GM12801 (cell line): ENCODE data around the gene STK10.

Experiments used
- CTCF ChIP-seq: IDR thresholded peaks from one replicate; pipeline ENCODE4 v1.5.1; 2011; ENCODE audit warnings: control low read depth; ENCODE audit not compliant: insufficient read length; ENCODE audit errors: extremely low read depth

STK10 gene

DNA sequence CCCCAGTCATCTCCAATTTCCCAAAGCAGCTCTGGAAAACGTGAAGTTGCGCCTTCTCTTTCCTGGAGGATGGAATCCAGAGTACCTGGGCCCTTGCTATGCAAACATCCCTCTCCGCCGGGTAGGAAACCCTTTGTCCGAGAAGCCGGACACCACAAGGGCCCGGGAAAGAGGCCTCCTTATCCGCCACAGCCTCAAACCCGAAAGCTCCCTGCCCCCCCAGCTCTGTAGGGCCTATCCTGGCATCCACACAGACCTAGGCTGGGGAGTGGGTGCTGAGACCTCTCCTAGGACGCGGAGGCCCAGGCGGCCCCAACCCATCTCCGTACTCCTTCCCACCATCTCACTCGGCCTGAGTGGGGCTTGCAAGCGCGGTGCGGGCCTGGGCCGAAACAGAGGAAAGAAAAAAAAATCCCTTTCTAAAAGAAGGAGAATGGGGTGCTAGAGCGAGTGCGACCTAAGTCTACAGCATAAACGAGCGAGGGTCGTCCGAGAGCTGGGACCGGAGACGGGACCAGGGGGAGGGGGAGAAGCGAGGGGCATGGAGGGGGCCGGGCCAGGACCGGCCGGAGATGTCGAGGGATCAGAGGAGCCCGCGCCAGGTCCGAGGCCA is 182.2 kb downstream of the STK10 start:
- TF ChIP-seq CTCF = no peak

DNA sequence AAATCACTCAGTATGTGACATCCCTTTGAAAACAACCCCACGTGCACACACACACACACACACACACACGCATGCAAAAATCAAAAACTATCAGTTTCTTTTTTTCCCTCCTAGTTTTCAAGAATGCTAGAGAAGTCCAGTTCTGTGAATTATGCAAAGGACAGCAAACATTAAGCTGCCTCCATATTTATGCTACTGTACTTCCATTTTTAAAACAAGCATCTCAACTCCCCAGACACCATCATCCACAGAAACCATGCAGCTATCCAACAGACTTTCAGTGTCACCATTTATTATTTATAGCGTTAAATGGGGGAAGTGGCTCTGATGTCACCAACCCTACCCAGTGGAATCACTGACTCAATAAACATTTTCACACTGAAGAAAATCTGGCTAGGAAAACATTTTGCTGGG is 183.2 kb downstream of the STK10 start:
- TF ChIP-seq CTCF = no peak

- no peak for TF ChIP-seq CTCF
Measured at GRCh38 chr5:172003746-172004145, 184.3 kb downstream of the STK10 start.

DNA sequence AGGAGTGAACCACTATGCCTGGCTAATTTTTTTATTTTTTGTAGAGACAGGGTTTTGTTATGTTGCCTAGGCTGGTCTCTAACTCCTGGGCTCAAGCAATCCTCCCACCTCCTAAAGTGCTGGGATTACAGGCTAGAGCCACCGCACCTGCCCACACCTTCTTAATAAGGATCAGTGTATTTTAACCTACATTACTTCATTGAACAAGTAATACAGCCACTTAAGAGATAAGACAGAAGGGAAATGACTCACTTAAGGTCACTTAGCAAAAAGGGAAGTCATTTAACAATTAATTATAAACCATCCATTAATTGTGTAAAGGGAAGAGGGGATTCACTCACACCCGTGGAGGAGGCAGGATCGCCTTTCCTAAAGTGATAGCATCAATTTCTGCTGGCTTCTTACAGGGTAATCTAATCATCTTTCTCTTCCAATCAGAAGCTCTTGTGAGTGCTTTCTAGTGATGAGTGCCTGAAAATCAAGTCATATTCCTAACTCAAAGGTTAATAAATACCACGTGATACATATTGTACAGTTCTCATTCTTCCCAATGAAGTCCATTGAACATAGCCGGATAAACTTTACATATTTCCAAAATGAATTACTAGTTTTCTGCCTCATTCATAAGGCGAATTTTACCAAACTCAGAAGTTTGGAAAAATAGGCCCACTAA is 185.0 kb downstream of the STK10 start:
- TF ChIP-seq CTCF = no peak

DNA sequence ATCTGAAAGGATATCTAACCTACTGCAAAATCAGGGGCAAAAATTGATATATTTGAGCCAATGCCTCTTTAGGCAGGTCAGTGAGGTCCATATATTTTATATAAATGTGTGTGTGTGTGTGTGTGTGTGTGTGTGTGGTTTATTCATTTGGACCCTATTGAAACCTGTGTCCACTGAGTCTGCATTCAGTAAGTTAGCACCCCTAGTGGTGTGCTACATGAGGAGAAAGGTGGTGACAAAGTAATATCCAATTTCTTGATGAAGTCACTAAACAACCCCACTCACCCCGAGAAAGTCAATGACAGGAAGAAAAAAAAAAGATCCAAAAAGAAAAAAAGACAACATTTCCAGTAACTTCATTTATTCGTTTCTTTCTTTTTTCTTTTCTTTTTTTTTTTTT is 185.7 kb downstream of the STK10 start:
- TF ChIP-seq CTCF = no peak

GRCh38 chr5:171999877-172000276 is 188.1 kb downstream of the STK10 start:
- TF ChIP-seq CTCF = no peak

GRCh38 chr5:171999100-171999499 is 188.9 kb downstream of the STK10 start:
- no peak for TF ChIP-seq CTCF
